ENCODE results near the gene SERP2.
"Not testable (repeated sequence)": the region's sequence is repeated elsewhere in the genome, so short reads cannot be mapped to it uniquely, and the experiment has no call there.

Gene SERP2

DNA sequence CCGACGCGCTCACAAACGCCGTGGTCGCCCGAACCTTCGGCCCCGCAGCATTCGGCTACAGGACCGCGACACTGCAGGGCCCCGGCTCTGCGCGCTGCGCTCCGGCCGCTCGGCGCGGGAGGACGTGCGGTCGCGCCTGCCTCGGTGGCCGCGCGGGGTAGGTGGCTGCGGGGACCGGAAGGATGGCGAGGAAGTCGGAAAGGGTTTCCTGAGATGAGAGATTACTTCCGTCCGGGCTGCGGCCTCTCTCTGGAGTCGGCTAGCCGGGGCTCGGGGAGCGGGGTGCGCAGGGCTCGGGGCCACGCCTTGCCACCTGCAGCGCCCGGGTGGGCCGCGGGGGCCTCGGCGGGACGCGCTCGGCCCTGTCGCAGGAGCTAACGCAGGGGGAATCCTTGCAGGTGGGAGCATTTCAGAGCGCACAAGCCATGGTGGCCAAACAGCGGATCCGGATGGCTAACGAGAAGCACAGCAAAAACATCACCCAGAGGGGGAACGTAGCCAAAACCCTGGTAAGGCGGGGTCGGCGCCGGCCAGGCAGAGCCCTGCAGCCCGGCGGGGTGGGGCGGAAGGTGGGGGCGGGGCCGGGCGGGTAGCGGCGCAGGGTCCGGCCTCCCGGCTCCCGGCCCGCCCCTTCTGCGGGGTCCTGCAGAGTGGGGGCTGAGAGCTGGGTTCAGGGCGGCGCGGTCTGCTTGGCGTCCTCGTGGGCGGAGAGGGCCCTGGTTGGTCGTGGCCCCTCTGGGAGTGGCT is at the start of gene SERP2:
TSS of gene SERP2 (plus strand) at position 224 of the 747 bp plus-strand sequence. CDS start at position 426, 202 bp downstream.
- DNase-seq (ENCODE audit: low read depth in 2 of 2): no peak

DNA sequence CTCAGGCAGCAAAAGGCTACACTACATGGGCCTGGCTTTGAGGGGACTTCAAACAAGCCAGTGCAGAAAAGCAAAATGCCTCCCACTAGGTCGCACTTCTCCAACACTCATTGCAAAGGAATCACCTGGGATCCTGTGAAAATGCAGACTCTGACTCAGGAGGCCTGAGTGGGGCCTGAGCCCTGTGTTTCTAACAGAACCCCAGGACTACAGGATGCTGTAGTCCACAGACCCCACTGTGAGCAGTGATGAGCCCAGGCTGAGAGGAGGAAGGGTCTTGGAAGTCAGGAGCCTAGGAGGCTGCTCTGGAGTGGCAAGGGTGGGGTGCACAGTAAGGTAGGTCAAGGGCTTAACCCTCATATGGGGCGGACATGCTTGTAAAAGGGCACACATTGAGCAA is 46.7 kb upstream of the SERP2 start:
- no peak for DNase-seq (ENCODE audit: low read depth in 2 of 2)

DNA sequence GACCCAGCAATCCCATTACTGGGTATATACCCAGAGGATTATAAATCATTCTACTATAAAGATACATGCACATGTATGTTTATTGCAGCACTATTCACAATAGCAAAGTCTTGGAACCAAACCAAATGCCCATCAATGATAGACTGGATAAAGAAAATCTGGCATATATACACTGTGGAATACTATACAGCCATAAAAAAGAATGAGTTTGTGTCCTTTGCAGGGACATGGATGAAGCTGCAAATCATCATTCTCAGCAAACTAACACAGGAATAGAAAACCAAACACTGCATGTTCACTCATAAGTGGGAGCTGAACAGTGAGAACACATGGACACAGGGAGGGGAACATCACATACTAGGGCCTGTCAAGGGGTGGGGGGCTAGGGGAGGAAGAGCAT is 44.6 kb upstream of the SERP2 start:
- DNase-seq (ENCODE audit: low read depth in 2 of 2): not testable (repeated sequence)

DNA sequence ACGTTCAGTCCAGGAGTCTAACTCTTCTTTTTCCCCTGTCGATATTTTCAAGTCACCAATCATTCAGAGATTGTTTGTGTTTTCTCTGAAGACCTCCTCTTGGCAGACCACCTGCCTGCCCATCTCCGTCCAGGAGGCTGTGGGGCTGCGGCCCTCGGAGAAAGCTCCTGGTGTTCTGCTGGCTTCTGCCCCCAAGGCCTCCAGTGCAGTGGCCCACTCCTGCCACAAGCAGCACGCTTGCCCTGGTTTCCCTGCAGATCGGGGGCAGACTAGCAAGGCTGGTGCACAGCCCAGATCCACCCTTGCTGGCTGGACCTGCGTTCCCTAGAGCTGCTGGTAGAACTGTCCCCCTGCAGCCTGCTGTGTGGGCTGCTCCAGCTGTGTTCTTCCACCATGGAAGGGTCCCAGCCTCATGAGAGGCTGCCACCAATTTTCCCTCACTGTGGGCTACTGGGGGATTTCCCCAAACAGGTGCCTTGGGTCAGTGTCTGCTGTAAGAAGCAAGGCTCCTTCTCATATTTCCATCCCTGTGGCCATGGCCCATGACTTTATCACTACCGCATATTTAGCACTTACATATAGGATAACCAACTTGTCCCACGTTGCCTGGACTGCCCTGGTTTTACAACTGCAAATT is 43.6 kb upstream of the SERP2 start:
- no peak for DNase-seq (ENCODE audit: low read depth in 2 of 2)

DNA sequence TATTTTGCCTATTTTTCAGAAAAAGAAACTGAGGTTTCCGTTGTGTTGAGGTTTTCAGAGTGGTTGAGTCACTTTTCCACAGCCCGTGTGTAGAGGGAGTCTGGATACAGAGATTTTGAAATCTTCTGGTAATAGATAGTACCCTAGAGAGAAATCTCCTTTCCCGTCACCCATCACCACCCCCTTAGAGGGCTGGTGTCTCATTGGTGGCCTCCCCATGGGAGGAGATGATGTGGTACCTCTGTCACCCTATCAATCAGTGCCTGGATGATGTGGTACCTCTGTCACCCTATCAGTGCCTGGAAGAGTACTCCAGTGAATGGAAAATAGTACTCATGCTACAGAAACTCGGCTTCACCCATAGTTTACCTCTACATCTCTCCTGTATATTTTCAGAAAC is 42.2 kb upstream of the SERP2 start:
- no peak for DNase-seq (ENCODE audit: low read depth in 2 of 2)

DNA sequence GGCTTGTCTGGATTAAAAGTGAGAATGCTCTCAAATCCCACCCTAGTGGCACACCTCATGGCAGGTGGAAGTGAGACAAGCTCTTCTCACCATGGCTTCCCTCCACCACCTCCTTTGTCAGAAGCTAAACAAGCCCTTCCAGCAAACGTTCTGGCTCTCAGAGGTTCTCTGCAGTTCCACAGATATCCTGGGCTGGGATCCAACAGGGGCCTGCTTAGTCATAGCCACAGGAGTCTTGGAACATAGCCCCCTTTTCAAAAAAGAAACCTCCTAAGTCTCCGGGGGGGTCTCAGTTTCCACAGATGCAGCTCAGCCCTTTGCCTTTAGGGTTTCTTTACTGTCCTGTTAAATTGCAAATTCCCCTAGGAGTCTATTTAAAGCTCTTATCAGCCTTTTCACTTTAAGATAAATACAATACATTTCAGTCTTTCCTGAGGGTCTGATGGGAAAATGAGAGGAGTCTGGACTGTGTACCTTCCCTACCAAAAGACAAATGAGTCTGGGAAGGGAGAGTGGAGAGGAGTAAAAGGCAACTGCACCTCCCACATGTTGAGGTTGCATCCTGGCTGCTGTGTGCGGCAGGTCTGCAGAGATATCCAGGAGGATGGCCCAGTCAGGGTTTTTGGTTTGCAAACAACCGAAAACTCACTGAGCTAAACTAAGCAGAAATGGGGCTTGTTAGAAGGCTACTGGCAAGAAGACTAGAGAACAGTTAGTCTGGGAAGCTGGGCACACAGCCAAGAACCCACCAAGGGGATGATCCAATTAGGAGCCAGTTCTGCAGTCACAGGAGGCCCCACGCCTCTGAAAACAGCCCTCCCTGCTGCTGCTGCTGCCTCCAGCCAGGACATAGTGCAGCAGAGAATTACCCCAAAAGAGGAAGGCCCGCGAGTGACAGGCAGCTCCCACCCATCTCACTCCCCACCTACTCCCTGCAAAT is 41.4 kb upstream of the SERP2 start:
- DNase-seq (ENCODE audit: low read depth in 2 of 2): no peak

DNA sequence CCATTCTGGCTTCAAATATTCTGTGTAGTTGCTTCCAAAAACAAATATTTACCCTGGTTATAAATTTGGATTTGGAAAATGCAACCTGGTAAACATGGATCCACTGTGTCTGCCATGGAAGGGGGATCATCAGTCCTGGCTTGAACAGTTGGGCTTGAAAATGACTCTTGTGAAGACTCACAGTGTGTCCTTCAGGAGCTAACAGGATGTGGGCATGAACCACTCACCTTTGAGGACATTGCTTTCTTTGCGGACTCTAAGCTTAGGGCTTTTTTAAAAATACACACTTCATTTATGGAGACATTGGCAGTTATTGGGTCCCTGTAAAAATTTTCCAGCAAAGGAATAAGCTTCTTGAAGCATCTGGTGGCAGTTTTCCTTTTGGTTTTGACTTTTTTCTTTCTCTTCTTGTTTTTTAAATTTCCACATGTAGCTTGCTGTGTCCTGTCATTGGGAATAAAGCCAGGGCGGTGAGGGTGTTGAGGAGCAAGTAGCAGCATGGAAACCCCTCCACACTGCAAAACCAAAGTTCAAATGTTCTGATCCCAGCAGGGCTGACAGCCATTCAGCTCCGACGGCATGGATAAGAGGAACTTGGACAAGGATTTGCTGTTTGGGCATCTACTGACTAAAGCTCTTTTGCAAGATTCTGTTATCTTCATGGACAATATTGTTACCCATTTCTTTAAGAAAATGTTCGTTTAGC is 39.5 kb upstream of the SERP2 start:
- no peak for DNase-seq (ENCODE audit: low read depth in 2 of 2)

DNA sequence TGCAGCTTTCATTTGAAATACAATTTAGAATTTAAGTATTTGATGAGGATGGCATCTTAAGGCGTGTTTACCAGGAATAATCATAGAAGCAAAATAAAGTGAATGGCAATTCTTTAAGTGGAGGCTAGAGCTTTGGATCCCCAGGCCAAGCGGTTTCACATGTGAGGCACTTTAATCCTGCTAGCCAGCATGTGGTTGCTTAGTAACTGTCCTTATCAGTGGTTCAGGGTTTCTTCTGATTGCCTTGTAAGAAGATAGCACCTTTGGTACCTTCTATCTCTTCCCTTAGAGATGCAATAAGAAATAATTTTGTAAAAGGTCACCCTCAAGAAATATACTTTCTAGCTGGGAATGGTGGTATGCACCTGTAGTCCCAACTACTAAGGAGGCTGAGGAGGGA is 38.9 kb upstream of the SERP2 start:
- no peak for DNase-seq (ENCODE audit: low read depth in 2 of 2)

DNA sequence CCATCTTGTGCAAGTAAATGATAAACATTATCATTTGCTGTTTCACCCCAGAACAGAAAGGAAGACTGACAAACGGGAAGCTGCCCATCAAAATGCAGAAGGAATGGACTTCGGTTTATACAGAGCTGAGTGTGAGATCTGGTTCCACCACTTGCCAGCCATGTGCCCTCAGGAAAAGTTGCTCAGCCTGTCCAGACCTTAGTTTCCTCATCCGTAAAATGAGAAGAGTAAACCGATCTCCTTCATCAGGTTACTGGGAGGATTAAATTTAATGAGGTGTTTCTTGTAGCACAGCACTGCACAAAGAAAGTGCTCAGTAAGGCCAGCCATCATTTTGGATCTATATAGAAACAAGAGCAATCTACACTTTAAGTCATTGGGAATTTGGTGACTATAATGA is 36.7 kb upstream of the SERP2 start:
- no peak for DNase-seq (ENCODE audit: low read depth in 2 of 2)

DNA sequence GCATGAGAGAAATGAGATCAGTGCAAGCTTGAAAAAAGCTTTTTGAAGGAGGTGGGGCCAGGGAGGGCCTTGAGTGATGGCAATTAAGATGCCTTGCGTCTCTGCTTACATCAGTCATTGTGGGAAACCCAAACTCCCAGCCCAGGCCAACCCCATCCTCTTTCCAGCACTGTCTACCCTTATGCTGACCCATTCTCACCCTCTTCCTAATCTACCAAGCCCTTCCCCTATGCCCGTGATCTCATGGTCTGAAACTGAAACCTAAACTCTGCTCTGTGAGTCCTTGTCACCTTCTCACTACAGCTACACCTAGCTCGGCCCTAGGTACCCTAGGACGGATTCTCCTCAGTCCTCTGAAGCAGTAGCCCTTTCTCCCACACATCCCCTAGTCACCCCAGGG is 36.0 kb upstream of the SERP2 start:
- no peak for DNase-seq (ENCODE audit: low read depth in 2 of 2)

DNA sequence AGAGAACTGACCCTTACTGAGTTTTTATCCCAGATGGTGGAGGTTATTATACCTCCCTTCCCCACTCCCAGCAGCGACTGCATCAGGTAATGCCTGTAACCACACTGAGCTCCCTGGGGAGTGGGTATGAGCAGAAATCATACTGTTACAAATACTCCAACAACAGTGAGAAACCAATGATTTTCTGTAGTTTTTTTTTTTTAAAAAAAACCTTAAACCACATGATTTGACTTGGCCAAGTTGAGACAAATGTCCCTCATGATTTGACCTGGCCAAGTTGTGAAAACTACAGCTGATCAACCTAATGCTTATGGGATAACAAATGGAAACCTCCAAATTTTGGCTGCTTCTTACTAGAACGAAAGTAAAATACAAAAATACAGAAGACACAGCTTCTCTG is 33.1 kb upstream of the SERP2 start:
- DNase-seq (ENCODE audit: low read depth in 2 of 2): no peak

DNA sequence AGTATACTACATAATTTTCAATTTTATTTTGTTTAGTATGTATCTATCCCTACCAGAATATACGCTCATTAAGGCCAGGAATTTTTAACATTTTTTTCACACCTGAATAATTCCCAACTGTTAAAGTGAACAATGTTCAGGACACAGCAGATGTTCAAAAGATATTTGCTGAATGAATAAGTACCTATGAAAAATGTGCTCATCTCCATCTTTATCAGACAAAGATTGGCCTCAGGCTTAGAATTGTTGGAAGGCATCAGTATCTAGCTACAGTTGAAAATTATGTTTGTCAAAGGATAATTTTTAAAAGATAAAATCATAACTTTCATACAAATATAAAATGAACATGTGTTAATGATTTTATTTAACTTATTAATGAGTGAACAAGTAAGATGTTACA is 30.9 kb upstream of the SERP2 start:
- DNase-seq (ENCODE audit: low read depth in 2 of 2): no peak

DNA sequence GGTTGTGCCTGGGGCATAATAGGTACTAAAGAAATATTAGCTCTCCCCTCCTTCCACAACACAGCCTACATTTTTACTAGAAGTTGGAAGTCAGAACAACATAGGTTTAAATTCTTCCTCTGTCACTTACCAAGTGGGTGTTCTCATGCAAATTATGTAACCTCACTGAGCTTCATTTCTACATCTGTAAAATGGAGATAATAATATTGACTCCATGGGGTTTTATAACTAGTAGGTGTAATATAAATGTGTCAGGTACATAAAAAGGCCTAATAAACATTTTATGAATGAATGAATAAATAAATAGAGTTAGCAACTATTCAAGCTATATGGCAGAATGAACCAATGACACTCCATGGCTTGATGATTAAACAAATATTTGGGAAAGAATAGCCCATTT is 27.1 kb upstream of the SERP2 start:
- no peak for DNase-seq (ENCODE audit: low read depth in 2 of 2)

DNA sequence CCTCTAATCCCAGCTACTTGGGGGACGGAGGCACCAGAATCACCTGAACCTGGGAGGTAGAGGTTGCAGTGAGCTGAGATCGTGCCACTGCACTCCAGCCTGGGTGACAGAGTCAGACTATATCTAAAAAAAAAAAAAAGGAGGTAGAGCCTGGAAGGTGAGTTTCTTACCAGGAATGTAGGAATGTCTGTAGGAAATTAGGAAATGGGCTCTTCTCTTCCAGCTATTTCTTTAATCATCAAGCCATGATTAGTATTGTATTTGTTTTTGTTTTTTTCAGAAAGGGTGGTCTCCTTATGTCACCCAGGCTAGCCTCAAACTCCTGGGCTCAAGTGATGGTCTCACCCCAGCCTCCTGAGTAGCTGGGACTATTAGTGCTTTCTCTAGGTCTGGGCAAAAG is 26.3 kb upstream of the SERP2 start:
- DNase-seq (ENCODE audit: low read depth in 2 of 2): no peak

DNA sequence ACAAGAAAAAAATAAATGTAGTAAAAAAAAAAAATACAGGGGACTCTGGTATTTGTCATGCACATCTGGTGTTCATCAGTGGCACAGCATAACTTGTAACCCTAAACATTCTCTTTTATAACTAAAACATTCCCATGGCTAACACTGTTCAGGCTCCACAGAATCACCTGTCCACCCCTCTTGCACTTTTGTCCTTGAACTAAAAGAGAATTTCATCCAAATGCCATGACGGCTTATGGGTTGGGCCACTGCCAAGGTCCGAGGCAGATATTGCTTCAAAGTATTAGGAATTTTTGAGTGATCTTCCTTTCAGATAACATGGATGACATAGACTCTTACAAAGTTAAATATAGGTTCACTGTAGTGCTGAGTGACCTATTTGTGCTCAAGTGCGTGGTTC is 25.7 kb upstream of the SERP2 start:
- no peak for DNase-seq (ENCODE audit: low read depth in 2 of 2)

DNA sequence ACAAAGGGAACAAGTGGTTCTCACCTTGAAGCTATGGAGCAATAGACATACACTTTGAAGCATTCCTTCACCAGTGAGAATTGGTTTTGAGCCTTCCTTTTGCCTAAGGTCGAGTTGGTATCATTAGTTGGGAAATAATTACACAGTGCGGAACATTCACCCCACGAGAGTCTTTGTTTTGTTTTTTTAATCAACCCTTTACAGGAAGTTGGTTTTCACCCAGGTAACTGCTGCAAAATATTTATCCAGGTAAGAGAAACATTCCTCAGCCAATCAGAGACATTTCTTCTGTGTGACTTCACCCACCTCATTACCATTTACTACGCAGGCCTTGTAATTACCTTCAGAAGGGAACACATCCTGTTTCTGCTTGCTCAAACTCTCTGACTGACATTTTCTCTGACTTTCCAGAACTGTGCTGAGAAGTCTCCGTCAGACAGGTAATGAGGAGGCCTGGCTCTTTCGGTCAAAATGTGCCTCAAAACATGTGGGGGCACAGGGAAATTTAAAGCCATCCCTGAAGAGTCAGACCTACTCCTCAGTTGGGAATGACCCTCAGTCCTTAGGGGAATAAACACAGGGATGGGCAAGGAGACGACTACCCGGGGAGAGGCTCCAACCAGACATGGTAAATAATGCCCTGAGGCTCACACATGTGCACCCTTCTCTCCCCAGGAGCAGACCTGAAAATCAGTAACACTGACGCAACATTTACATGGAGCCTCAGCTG is 22.7 kb upstream of the SERP2 start:
- no peak for DNase-seq (ENCODE audit: low read depth in 2 of 2)

DNA sequence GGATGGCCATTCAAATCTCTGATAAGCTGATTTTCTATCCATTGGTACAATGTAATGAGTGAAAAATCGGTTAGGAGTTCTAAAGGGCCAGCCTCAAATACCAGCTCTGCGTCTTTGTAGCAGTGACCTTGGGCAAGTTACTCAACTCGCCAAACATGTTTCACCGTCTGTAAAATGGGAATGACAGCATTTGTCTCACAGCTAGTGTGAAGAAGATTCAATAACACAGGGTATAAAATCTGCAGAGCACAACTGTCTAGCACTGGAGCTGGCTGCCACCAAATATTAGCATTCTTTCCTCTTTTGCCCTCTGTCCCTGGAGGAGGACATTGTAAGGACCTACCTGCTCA is 22.1 kb upstream of the SERP2 start:
- no peak for DNase-seq (ENCODE audit: low read depth in 2 of 2)

DNA sequence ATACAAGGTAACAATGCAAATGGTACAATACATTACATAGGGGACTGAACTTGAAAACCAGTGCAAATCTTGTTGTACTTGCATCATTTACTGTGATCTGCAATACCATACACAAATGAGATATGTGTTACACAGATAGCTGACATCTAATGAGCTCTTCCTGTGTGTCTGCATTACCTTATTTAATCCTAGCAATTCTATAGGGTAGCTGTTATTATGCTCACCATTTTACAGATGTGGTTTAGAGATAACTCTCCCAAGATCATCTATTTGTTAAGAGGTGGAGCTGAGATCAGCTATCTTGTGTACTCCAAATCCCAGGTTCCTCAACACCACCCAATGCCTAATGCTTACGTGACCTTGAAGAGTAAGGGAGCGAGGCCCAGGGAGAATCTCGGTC is 21.4 kb upstream of the SERP2 start:
- no peak for DNase-seq (ENCODE audit: low read depth in 2 of 2)

DNA sequence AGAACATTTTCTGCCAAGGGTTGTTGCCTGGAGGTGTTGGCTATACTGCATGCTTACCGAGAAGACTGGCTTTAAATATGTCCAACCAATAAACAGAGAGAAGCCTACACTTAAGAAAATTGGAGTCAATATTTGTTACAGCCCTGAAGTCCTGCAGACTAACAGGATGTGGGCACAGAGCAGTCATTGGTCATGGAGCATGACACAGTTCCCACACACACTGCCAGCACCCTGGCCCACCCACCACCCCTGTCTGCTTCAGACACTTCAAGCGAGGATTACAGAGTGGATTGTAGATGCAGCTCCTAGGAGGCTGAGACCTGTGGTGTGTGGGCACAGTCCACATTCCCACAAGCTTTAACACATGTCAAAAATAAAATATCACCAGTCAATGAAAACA is 21.0 kb upstream of the SERP2 start:
- DNase-seq (ENCODE audit: low read depth in 2 of 2): no peak

DNA sequence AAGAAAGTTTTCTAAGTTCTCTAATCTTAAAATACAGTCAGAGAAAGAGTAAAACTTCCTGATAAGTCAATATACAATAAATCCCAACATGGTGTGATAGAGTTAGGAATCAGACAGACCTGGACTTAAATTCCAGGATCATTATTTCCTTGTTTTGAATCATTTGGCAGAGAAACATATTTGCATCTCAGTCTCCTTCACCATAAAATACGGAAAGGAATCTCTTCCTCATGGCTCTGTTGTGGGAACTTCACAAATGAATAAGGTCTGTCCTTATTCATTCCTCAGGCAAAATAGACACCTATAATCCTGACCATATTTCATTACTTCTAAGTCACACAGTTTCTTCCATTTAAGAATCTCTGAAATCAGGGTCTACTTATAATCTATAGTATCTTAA is 19.3 kb upstream of the SERP2 start:
- DNase-seq (ENCODE audit: low read depth in 2 of 2): no peak

DNA sequence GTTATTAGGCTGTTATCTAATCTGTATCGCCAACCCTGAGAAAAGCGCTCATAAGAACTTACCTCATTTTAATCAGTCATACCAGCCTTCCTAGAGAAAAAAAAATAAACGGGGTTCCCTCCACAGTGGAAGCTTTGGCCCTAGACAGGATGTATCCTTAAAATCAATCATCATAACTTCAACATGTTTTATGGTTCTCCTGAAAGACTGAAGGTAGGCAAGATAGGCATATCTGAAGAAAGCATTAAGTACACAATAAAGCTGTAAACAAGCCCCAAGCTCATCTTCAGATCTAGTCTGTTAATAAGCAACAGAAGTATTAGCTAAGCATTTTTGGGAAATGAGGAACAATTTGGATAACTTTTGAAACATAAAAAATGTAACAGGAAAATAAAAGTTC is 18.7 kb upstream of the SERP2 start:
- no peak for DNase-seq (ENCODE audit: low read depth in 2 of 2)
